Measurements from ENCODE around the gene RFC4. TPM values are rescaled to one million over a fixed set of nuclear protein-coding genes. Genes with fewer than 3 reads are reported as not detected.

RFC4 gene
- total RNA-seq, 1 experiment from 2014 or later, result 70.7 TPM

DNA sequence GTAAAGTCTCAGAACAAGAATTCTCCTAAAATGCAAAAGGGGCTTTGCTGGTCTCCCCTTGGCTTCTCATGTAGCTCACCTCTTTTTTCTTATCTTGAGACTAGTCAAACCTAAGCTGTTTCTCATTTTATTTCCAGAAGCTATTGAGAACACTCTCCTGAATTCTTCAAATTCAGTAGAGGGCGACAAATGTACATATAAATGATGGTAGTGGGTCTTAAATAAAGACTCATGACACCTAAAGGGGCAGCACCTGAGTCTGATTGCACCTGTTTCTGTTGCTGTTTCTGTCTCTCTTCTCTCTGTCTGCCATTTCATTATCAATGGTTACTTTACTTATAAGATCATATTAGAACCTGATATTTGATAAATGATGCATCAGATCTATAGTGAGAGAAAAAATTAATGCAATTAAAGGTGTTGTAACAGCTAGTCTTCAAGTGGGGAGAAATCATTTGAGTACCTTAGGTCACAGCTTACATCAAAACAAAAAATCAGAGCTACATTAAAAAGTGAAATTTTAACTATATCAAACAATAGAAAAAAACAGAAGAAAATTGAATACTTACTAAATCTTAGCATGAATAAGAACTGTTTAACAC, 43.2 kb upstream of the RFC4 start:
- TF ChIP-seq, protein P1, sequence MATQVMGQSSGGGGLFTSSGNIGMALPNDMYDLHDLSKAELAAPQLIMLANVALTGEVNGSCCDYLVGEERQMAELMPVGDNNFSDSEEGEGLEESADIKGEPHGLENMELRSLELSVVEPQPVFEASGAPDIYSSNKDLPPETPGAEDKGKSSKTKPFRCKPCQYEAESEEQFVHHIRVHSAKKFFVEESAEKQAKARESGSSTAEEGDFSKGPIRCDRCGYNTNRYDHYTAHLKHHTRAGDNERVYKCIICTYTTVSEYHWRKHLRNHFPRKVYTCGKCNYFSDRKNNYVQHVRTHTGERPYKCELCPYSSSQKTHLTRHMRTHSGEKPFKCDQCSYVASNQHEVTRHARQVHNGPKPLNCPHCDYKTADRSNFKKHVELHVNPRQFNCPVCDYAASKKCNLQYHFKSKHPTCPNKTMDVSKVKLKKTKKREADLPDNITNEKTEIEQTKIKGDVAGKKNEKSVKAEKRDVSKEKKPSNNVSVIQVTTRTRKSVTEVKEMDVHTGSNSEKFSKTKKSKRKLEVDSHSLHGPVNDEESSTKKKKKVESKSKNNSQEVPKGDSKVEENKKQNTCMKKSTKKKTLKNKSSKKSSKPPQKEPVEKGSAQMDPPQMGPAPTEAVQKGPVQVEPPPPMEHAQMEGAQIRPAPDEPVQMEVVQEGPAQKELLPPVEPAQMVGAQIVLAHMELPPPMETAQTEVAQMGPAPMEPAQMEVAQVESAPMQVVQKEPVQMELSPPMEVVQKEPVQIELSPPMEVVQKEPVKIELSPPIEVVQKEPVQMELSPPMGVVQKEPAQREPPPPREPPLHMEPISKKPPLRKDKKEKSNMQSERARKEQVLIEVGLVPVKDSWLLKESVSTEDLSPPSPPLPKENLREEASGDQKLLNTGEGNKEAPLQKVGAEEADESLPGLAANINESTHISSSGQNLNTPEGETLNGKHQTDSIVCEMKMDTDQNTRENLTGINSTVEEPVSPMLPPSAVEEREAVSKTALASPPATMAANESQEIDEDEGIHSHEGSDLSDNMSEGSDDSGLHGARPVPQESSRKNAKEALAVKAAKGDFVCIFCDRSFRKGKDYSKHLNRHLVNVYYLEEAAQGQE (IDR thresholded peaks at IDR 0.05; ENCODE audit: insufficient read depth in 1 of 2, low read depth in 2 of 2, low read length in 1 of 2), result no peak
- no peak for TF ChIP-seq SIN3A (IDR thresholded peaks at IDR 0.05; ENCODE audit: borderline replicate concordance, insufficient read depth, low read depth, low read length)
- no peak for TF ChIP-seq TCF7L2 (IDR thresholded peaks at IDR 0.05; ENCODE audit: low read depth, low read length)
- TF ChIP-seq POLR2AphosphoS5 (IDR thresholded peaks at IDR 0.05; ENCODE audit: low read depth, low read length), result no peak
- TF ChIP-seq, protein P2, sequence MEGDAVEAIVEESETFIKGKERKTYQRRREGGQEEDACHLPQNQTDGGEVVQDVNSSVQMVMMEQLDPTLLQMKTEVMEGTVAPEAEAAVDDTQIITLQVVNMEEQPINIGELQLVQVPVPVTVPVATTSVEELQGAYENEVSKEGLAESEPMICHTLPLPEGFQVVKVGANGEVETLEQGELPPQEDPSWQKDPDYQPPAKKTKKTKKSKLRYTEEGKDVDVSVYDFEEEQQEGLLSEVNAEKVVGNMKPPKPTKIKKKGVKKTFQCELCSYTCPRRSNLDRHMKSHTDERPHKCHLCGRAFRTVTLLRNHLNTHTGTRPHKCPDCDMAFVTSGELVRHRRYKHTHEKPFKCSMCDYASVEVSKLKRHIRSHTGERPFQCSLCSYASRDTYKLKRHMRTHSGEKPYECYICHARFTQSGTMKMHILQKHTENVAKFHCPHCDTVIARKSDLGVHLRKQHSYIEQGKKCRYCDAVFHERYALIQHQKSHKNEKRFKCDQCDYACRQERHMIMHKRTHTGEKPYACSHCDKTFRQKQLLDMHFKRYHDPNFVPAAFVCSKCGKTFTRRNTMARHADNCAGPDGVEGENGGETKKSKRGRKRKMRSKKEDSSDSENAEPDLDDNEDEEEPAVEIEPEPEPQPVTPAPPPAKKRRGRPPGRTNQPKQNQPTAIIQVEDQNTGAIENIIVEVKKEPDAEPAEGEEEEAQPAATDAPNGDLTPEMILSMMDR (IDR thresholded peaks at IDR 0.05), result peak; percentile 67; the same call in 1 of the 2 replicates
- CTCF ChIA-PET, result interaction anchor here (0.6 to 2.1 kb wide), 10 partner anchors 13 to 836 kb away, joined by 3 to 28 read pairs (median 3); partner anchors contain the start of gene RPL39L
- peak; percentile 36 for DNase-seq (ENCODE audit: low read depth, low spot score)
- in situ Hi-C loops (cut with HindIII; ENCODE audit: low pct_unique_long_range_greater_than_20kb, low sequenced_read_pairs) (no loop called here), intact Hi-C loops (cut with micrococcal nuclease; ENCODE audit: unreplicated experiment) (loop anchor here (1.0 kb wide), 1 partner anchor 316 kb away; no protein-coding TSS in a partner anchor)
- no peak overlapping the region for H3K4me3 ChIP-seq (ENCODE audit: low read depth in 2 of 2, low read length in 2 of 2)
- H3K36me3 ChIP-seq (ENCODE audit: control insufficient read depth, insufficient read depth, low read length), result no peaks in the 10 kb centered on the region
- BruUV-seq (replicated peaks), result no TSS peak
- no peak overlapping the region for H3K27ac ChIP-seq (ENCODE audit: low read length)
- ATAC-seq, result peak; percentile 83
- H3K4me1 ChIP-seq (ENCODE audit: control insufficient read depth, insufficient read depth, low read length), result no peaks in the 10 kb centered on the region
- POLR2A ChIA-PET, result no interaction called here
- peaks cover 23% of the 10 kb centered on the region for H3K27me3 ChIP-seq (ENCODE audit: control insufficient read depth, insufficient read depth, low read length)
- H3K9me3 ChIP-seq (ENCODE audit: control insufficient read depth, insufficient read depth, low read depth, low read length), result no peaks in the 10 kb centered on the region

DNA sequence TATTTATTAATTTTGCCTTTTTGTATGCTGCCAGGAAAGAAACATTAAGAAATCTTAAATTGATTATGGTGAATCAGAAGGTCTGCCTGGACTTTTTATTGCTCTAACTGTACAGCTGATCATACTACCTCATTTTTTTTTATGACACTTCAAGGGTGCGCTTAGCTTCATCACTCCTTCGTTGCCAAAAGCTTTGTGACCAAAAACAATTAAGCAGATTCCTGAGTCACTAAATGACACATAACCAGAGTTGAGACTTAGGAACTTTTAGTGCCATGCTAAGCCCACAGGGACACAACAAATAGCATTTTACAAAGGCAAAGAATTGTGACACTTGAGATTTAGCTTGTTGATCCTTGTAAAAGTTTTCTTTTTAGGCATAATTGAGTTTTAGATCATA, 41.2 kb upstream of the RFC4 start:
- ChIA-PET CTCF (interaction anchor here (0.8 kb wide), 1 partner anchor 318 kb away, joined by 4 read pairs; no protein-coding TSS in a partner anchor), POLR2A (no interaction called here)
- DNase-seq (ENCODE audit: low read depth, low spot score) (no peak), ATAC-seq (no peak)
- Histone ChIP-seq H3K4me3 (ENCODE audit: low read depth in 2 of 2, low read length in 2 of 2) (no peak overlapping the region), H3K9me3 (ENCODE audit: control insufficient read depth, insufficient read depth, low read depth, low read length) (no peaks in the 10 kb centered on the region), H3K27ac (ENCODE audit: low read length) (no peak overlapping the region), H3K27me3 (ENCODE audit: control insufficient read depth, insufficient read depth, low read length) (peaks cover 23% of the 10 kb centered on the region), H3K4me1 (ENCODE audit: control insufficient read depth, insufficient read depth, low read length) (no peaks in the 10 kb centered on the region), H3K36me3 (ENCODE audit: control insufficient read depth, insufficient read depth, low read length) (no peaks in the 10 kb centered on the region)
- no TSS peak for BruUV-seq (replicated peaks)
- in situ Hi-C loops (cut with HindIII; ENCODE audit: low pct_unique_long_range_greater_than_20kb, low sequenced_read_pairs) (no loop called here), intact Hi-C loops (cut with micrococcal nuclease; ENCODE audit: unreplicated experiment) (no loop called here)
- no peak for TF ChIP-seq POLR2AphosphoS5 (IDR thresholded peaks at IDR 0.05; ENCODE audit: low read depth, low read length)
- TF ChIP-seq, protein P1 (IDR thresholded peaks at IDR 0.05; ENCODE audit: insufficient read depth in 1 of 2, low read depth in 2 of 2, low read length in 1 of 2), result no peak
- no peak for TF ChIP-seq TCF7L2 (IDR thresholded peaks at IDR 0.05; ENCODE audit: low read depth, low read length)
- no peak for TF ChIP-seq SIN3A (IDR thresholded peaks at IDR 0.05; ENCODE audit: borderline replicate concordance, insufficient read depth, low read depth, low read length)
- TF ChIP-seq, protein P2 (IDR thresholded peaks at IDR 0.05), result no peak

Measured in Panc1 (cell line).